Astrocyte (in vitro differentiated cells and primary cell): ENCODE measurements around the gene SSMEM1.

ENCODE experiments used
- EZH2 ChIP-seq: IDR thresholded peaks from 2 replicates; pipeline ENCODE4 v1.6.1; 2012; ENCODE audit warnings: mild to moderate bottlenecking, low read length, inconsistent platforms; ENCODE audit not compliant: insufficient read depth
- TF ChIP-seq, protein P1 (sequence below): IDR thresholded peaks from 2 replicates; pipeline ENCODE4 v1.5.1; 2011; ENCODE audit warnings: low read depth, mild to moderate bottlenecking, inconsistent platforms, low read length, moderate library complexity; ENCODE audit not compliant: insufficient read depth

- TF ChIP-seq, protein P1, sequence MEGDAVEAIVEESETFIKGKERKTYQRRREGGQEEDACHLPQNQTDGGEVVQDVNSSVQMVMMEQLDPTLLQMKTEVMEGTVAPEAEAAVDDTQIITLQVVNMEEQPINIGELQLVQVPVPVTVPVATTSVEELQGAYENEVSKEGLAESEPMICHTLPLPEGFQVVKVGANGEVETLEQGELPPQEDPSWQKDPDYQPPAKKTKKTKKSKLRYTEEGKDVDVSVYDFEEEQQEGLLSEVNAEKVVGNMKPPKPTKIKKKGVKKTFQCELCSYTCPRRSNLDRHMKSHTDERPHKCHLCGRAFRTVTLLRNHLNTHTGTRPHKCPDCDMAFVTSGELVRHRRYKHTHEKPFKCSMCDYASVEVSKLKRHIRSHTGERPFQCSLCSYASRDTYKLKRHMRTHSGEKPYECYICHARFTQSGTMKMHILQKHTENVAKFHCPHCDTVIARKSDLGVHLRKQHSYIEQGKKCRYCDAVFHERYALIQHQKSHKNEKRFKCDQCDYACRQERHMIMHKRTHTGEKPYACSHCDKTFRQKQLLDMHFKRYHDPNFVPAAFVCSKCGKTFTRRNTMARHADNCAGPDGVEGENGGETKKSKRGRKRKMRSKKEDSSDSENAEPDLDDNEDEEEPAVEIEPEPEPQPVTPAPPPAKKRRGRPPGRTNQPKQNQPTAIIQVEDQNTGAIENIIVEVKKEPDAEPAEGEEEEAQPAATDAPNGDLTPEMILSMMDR = no peak
- no peak for TF ChIP-seq EZH2
Measured at GRCh38 chr7:130205084-130205947, 2.3 kb upstream of the SSMEM1 start, which contains the start of gene TMEM209.
